GM23338 (cell line): ENCODE measurements around the gene CD226.

Experiments used
- CREB1 ChIP-seq: fragments of 250-450 bp; sonication (Bioruptor Pico); IDR thresholded peaks from 2 replicates; pipeline ENCODE4 v1.5.0; 2020; ENCODE audit warnings: low read depth, mild to moderate bottlenecking, moderate library complexity
- CTCF ChIP-seq, 2 experiments: fragments of 200-600 bp in 1 of 2; sonication (generic) in 1 of 2; conservative IDR thresholded peaks; 2 replicates each; pipeline versions ENCODE4 v1.5.1 to v1.6.1; 2016 to 2017; ENCODE audit warnings: antibody characterized with exemption in 2 of 2, low read depth in 2 of 2, mild to moderate bottlenecking in 2 of 2, moderate library complexity in 1 of 2
- ETS1 ChIP-seq: IDR thresholded peaks from 2 replicates; pipeline ENCODE4 v1.6.1; 2016; ENCODE audit warnings: antibody characterized with exemption
- EZH2 ChIP-seq: fragments of 200-600 bp; sonication (generic); IDR thresholded peaks from one replicate; pipeline ENCODE4 v1.8.0; 2017; ENCODE audit warnings: antibody characterized with exemption, mild to moderate bottlenecking, low read depth; ENCODE audit not compliant: unreplicated experiment
- EZH2phosphoT487 ChIP-seq: fragments of 200-600 bp; sonication (generic); IDR thresholded peaks from one replicate; pipeline ENCODE4 v1.8.1; 2018; ENCODE audit warnings: antibody characterized with exemption; ENCODE audit not compliant: unreplicated experiment
- JUNB ChIP-seq: IDR thresholded peaks from one replicate; pipeline ENCODE4 v1.6.1; 2016; ENCODE audit warnings: antibody characterized with exemption; ENCODE audit not compliant: unreplicated experiment
- POLR2AphosphoS5 ChIP-seq: IDR thresholded peaks from 2 replicates; pipeline ENCODE4 v1.6.1; 2016; ENCODE audit warnings: antibody characterized with exemption, low read depth
- REST ChIP-seq: IDR thresholded peaks from one replicate; pipeline ENCODE4 v1.6.1; 2018; ENCODE audit warnings: antibody characterized with exemption; ENCODE audit not compliant: unreplicated experiment
- ZNF114 ChIP-seq: fragments of 250-450 bp; sonication (Bioruptor Pico); IDR thresholded peaks from 2 replicates; pipeline ENCODE4 v1.5.0; 2020; ENCODE audit warnings: mild to moderate bottlenecking, moderate library complexity
- ZNF331 ChIP-seq: fragments of 250-450 bp; sonication (Bioruptor Pico); IDR thresholded peaks from 2 replicates; pipeline ENCODE4 v1.5.0; 2020; ENCODE audit warnings: low read depth, mild to moderate bottlenecking, moderate library complexity
- ZNF462 ChIP-seq: fragments of 250-450 bp; sonication (Bioruptor Pico); IDR thresholded peaks from 2 replicates; pipeline ENCODE4 v1.5.0; 2020; ENCODE audit warnings: mild to moderate bottlenecking, moderate library complexity

- TF ChIP-seq CTCF (conservative IDR thresholded peaks at IDR 0.05; ENCODE audit: low read depth in 2 of 2), result no peak
- no peak for TF ChIP-seq REST
- no peak for TF ChIP-seq POLR2AphosphoS5
- TF ChIP-seq EZH2, result no peak
- TF ChIP-seq EZH2phosphoT487, result no peak
- no peak for TF ChIP-seq CREB1
- TF ChIP-seq JUNB, result no peak
- no peak for TF ChIP-seq ZNF331
- TF ChIP-seq ETS1, result no peak
- TF ChIP-seq ZNF462 (CRISPR knock-in tag), result no peak
- no peak for TF ChIP-seq ZNF114 (CRISPR knock-in tag)
These were observed 26.7 kb upstream of the CD226 start for GRCh38 chr18:69974365-69974764.
